Activated T-helper 17 cell treated with anti-CD3 and anti-CD28 coated beads, Interleukin-2, amount 50 U/mL, for 72 hours (primary cell): ENCODE measurements around the gene MIGA1. TPM values are rescaled to one million over a fixed set of nuclear protein-coding genes. Genes with fewer than 3 reads are reported as not detected.
"Not testable (repeated sequence)": the region's sequence is repeated elsewhere in the genome, so short reads cannot be mapped to it uniquely, and the experiment has no call there.

Experiments used
- ATAC-seq: fragments of 150-1000 bp; cut with Tn5 transposase; replicated peaks from 2 replicates; pipeline ENCODE4 v1.10.0; 2021; ENCODE audit warnings: mild to moderate bottlenecking, moderate library complexity
- H3K27ac Mint-ChIP-seq: one replicate; pipeline ENCODE4 v1.8.0; 2022; ENCODE audit warnings: mixed read lengths
- H3K27me3 Mint-ChIP-seq: one replicate; pipeline ENCODE4 v1.8.0; 2022; ENCODE audit warnings: mixed read lengths
- H3K36me3 Mint-ChIP-seq: one replicate; pipeline ENCODE4 v1.8.0; 2022; ENCODE audit warnings: low read depth, mild to moderate bottlenecking, mixed read lengths
- H3K4me1 Mint-ChIP-seq: one replicate; pipeline ENCODE4 v1.8.0; 2022; ENCODE audit warnings: mixed read lengths
- H3K4me3 Mint-ChIP-seq: one replicate; pipeline ENCODE4 v1.8.0; 2022; ENCODE audit warnings: mild to moderate bottlenecking, mixed read lengths
- H3K9me3 Mint-ChIP-seq: one replicate; pipeline ENCODE4 v1.8.0; 2022; ENCODE audit warnings: mixed read lengths
- total RNA-seq, 2 donors: library from RNA; stranded (reverse); gene quantifications; one replicate each; pipeline ENCODE4 v1.2.3, GENCODE V29; 2022

Gene MIGA1
- total RNA-seq, 2 donors from 2014 or later: 9.5 to 13.9 TPM

DNA sequence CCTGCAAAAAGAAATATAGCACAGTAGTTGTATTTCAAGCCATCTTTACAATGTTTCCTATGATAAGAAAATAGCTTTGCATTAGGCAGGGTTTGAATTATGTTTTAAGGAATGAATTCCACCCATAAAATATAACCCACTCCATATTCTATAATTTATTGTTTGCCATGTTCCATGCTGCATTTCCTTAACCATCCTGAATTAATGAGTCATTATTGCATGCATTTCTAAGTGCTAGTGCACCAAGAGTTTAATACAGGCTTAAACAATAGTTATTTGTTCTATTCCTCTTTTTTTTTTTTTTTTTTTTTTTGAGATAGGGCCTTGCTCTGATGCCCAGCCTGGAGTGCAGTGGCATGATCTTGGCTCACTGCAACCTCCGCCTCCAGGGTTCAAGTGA, 45.2 kb downstream of the MIGA1 start:
- no peak overlapping the region for H3K4me3 Mint-ChIP-seq
- peaks cover 88% of the 10 kb centered on the region for H3K36me3 Mint-ChIP-seq
- no peaks in the 10 kb centered on the region for H3K9me3 Mint-ChIP-seq
- ATAC-seq: no peak
- H3K27me3 Mint-ChIP-seq: no peaks in the 10 kb centered on the region
- no peaks in the 10 kb centered on the region for H3K4me1 Mint-ChIP-seq
- H3K27ac Mint-ChIP-seq: no peak overlapping the region

DNA sequence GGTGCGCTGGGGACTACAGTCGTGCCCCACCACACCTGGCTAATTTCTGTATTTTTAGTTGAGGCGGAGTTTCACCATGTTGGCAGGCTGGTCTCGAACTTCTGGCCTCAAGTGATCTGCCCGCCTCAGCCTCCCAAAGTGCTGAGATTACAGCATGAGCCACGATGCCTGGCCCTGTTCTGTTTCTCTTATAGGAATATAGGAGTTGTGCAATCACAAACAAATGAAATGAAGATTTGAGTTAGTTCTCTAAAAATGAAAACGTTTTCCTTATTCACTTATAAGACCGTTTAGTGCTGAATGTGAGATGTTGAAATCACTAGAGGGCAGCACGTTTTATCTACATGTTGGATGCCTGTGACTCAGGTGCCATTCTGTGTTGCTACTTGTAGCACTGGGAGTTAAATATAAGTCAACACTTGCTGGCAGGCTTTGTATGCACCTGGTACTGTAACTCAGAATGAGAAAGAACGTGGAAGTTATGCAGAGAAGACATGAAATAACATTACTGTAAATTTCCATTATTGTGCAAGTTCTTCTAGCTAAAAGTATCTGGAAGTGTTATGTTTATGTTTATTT, 45.8 kb downstream of the MIGA1 start:
- Mint-ChIP-seq H3K27me3 (no peaks in the 10 kb centered on the region), H3K27ac (no peak overlapping the region), H3K4me3 (no peak overlapping the region), H3K4me1 (no peaks in the 10 kb centered on the region), H3K36me3 (peaks cover 88% of the 10 kb centered on the region), H3K9me3 (no peaks in the 10 kb centered on the region)
- no peak for ATAC-seq

DNA sequence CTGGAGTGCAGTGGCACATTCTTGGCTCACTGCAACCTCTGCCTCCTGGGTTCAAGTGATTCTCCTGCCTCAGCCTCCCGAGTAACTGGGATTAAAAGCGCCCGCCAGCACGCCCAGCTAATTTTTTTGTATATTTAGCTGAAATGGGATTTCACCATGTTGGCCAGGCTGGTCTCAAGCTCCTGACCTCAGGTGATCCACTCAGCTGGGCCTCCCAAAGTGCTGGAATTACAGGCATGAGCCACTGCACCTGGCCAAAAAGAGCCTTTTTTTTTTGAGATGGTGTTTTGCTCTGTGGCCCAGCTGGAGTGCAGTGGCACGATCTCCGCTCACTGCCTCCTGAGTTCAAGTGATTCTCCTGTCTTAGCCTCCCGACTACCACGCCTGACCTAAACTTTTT, 47.4 kb downstream of the MIGA1 start:
- ATAC-seq, H3K27ac Mint-ChIP-seq, H3K4me3 Mint-ChIP-seq, H3K9me3 Mint-ChIP-seq, H3K4me1 Mint-ChIP-seq, H3K27me3 Mint-ChIP-seq: not testable (repeated sequence)
- H3K36me3 Mint-ChIP-seq: peaks cover 83% of the 10 kb centered on the region

DNA sequence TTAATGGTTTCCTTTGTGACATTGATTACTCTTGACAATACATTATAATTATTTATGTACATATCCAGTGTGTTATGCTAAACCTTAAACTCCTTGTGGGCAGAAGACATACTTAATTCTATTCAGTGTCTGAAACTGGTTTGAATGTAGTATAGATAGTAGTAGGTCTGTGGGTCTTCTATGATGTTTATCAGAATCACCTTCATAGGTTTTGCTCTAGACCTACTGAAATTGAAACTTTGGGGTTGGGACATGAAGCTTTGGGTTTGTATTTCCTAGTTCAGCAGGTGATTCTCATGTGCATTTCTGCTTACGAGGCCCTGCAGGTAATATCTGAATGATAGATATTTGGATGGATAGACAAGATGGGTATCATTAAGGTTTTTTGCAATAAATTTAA, 48.6 kb downstream of the MIGA1 start:
- Mint-ChIP-seq H3K9me3 (no peaks in the 10 kb centered on the region), H3K27ac (no peak overlapping the region), H3K4me3 (no peak overlapping the region), H3K36me3 (peaks cover 84% of the 10 kb centered on the region), H3K4me1 (no peaks in the 10 kb centered on the region), H3K27me3 (no peaks in the 10 kb centered on the region)
- no peak for ATAC-seq

DNA sequence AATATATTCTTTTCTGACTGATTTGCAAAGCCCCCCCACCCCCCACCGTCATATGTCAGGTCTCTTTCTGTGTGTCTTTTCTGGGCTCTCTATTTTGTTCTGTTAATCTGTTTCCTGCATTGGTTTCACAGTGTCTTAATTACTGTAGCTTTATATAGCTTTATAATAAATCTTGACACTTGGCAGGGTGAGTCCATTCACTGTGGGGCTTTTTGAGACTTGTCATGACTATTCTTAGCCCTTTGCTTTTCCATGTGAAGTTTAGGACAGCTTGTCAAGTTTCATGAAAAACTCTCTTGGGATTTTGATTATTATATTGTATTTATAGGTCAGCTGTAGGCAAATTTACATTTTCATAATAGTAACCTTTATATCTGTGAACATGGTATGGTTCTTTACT, 50.4 kb downstream of the MIGA1 start:
- Mint-ChIP-seq H3K4me3 (no peak overlapping the region), H3K4me1 (no peaks in the 10 kb centered on the region), H3K36me3 (peaks cover 91% of the 10 kb centered on the region), H3K27me3 (no peaks in the 10 kb centered on the region), H3K9me3 (no peaks in the 10 kb centered on the region), H3K27ac (no peak overlapping the region)
- ATAC-seq: no peak

DNA sequence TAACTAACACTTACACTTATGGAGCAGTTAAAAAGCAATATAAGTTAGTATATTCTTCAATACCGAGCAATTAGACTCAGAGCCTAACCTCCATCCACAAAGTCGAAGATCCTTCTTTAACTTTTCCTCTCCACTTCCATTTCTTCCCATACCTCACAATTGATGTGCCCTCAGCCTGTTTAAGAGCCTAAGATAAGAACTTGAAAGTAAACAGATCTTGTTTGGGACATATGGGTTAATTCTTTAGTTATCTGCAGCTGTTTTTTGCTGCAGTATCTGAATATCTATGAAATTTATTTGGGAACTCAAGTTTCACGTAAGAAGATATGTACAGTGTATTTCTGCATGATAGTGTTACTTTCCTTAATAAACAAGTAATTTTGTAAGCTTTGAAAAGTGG, 51.5 kb downstream of the MIGA1 start:
- Mint-ChIP-seq H3K9me3 (no peaks in the 10 kb centered on the region), H3K27ac (no peak overlapping the region), H3K36me3 (peaks cover 89% of the 10 kb centered on the region), H3K4me3 (no peak overlapping the region), H3K4me1 (peaks cover under 1% of the 10 kb centered on the region), H3K27me3 (no peaks in the 10 kb centered on the region)
- ATAC-seq: no peak

DNA sequence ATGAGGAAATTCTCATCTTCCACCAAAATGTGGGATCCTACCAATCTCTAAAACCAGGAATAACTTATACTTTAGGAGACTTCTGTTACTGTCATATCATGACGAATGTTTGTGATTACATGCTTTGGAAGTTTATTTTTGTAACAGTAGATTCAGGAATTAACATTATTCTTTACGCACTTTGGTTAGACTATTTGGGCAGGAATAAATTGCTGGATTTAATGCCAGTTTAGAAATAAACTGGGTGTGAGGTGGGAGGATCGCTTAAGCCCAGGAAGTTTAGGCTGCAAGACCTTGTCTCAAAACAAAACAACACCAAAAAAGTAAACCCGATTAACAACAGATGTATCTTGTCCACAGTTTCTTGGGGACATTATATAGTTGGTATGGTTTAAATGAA, 52.1 kb downstream of the MIGA1 start:
- H3K4me3 Mint-ChIP-seq: no peak overlapping the region
- peaks cover 88% of the 10 kb centered on the region for H3K36me3 Mint-ChIP-seq
- no peaks in the 10 kb centered on the region for H3K9me3 Mint-ChIP-seq
- H3K27ac Mint-ChIP-seq: no peak overlapping the region
- no peaks in the 10 kb centered on the region for H3K27me3 Mint-ChIP-seq
- no peak for ATAC-seq
- peaks cover 4% of the 10 kb centered on the region for H3K4me1 Mint-ChIP-seq

DNA sequence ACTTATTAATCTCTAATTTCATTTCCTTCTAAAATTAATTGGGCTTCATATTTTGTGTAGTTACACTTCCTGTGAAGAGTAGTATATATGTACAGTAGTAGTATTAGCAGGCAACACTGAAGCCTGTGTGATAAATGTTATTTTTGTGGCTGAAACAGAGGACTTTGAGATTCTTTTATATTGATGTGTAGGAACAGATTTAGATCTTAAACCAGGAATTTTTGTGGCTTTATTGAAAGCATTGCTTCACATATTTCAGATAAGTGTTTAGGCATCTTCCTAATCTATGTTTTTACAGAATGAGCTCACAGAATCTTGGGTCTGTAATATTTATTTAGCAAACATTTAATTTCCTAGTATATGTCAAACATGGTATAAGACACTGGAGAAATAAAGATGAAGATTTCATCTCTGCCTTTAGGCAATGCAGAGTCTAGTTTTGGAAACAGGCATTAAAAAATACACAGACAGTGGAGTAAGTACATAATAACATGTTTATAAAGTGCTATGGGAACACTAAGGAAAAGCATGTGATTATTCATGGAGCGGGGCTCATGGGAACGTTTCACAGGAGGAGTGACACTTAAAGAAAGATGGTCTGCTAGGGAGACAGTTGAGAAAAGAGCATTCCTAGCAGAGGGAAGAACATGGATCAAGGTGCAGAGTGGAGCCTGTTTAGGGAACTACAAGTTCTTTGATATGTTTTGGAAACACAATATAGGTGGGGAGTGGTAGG, 52.7 kb downstream of the MIGA1 start:
- Mint-ChIP-seq H3K4me1 (peaks cover 4% of the 10 kb centered on the region), H3K36me3 (peaks cover 82% of the 10 kb centered on the region), H3K9me3 (no peaks in the 10 kb centered on the region), H3K4me3 (no peak overlapping the region), H3K27me3 (no peaks in the 10 kb centered on the region), H3K27ac (no peak overlapping the region)
- no peak for ATAC-seq

DNA sequence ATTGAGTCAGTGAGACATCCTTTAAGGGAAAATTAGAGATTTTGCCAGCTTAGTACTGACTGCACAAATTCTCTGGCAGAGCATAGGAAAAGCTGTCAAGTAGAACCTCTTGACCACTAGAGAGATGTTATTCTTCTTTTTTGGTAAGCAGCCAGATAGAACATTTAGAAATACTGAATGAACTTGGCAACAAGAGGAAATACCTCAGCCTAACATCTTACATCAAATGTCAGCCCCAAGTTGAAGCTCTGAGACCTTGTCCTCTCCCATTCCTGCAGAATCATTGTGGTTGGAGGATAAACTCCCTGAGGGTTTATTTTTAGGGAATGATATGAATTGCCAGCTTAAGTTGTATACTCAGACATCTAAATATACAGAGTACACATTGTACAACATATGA, 53.5 kb downstream of the MIGA1 start:
- Mint-ChIP-seq H3K27me3 (no peaks in the 10 kb centered on the region), H3K27ac (no peak overlapping the region), H3K9me3 (no peaks in the 10 kb centered on the region), H3K4me3 (no peak overlapping the region), H3K4me1 (peaks cover 4% of the 10 kb centered on the region), H3K36me3 (peaks cover 80% of the 10 kb centered on the region)
- ATAC-seq: no peak

DNA sequence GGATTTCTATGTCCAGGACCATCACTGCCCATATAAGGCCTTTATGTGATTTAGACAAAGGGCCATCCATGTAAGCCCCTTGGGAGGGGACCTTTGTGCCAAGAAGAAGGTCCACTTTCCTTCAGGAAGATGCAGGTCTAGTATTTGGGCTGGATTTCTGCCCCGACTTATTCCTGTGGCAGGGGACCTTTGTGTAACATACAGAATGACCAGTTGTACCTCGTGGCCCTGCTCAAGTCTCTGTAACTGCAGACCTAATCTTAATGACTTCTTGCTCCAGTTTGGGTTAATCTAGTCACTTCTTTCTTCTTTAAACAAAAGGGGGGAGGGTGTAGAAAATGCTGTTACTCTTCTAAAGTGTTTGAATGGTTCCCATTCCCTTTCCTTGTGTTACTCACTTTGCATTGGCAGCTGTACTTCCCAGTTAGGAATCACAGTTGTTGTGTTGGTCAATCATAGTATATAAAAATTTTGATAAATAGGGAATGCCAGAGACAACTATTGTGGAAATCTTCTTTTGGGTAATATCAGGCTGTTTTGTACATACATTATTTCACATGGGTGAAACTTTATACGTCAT, 54.2 kb downstream of the MIGA1 start:
- Mint-ChIP-seq H3K27me3 (no peaks in the 10 kb centered on the region), H3K9me3 (no peaks in the 10 kb centered on the region), H3K4me3 (no peak overlapping the region), H3K4me1 (peaks cover 4% of the 10 kb centered on the region), H3K36me3 (peaks cover 74% of the 10 kb centered on the region), H3K27ac (no peak overlapping the region)
- ATAC-seq: no peak

DNA sequence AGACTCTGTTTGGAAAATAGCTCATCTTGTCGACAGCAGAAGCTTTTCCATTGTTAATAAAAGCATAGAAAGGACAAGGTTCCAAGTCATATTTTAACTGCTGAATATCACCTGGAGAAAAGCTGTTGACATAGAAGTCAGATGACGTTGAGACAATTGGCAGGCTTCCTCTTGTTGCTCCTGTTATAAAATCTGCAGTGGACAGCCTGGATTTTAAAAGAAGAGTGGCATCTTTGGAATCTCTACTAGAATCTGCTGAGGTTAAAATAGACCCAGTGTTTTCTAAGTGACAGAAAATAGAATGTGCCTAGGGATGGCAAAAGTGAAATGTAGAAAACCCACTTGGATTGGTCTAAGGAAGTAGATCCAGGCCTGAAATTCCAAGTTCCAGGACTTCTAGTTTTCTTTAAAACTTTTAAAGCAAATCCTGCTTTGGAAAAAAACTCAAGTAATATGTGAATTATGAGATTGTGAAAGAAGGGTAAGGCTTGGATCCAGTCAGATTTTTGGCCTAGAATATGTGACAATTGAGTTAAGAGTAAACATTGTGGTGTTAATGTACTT, 55.4 kb downstream of the MIGA1 start:
- no peak overlapping the region for H3K27ac Mint-ChIP-seq
- H3K4me3 Mint-ChIP-seq: no peak overlapping the region
- no peak for ATAC-seq
- no peaks in the 10 kb centered on the region for H3K9me3 Mint-ChIP-seq
- peaks cover 4% of the 10 kb centered on the region for H3K4me1 Mint-ChIP-seq
- peaks cover 76% of the 10 kb centered on the region for H3K36me3 Mint-ChIP-seq
- H3K27me3 Mint-ChIP-seq: no peaks in the 10 kb centered on the region

DNA sequence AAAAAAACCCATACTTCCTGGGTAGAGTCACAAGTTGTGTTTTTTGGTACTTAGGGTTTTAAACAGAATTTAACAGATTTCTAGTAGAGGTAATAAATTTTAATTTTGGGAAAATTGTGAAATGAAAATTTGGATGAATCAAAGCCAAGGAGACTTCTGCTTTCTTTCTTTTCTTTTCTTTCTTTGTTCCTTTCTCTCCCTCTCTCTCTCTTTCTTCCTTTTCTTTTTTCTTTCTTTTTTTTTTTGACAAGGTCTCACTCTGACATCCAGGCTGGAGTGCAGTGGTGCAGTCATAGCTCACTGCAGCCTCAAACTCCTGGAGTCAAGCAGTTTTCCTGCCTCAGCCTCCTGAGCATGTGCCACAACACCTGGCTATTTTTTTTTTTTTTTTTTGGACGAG, 62.1 kb downstream of the MIGA1 start:
- Mint-ChIP-seq H3K27me3 (no peaks in the 10 kb centered on the region), H3K4me1 (no peaks in the 10 kb centered on the region), H3K9me3 (no peaks in the 10 kb centered on the region), H3K36me3 (peaks cover 72% of the 10 kb centered on the region), H3K27ac (no peak overlapping the region), H3K4me3 (no peak overlapping the region)
- no peak for ATAC-seq

DNA sequence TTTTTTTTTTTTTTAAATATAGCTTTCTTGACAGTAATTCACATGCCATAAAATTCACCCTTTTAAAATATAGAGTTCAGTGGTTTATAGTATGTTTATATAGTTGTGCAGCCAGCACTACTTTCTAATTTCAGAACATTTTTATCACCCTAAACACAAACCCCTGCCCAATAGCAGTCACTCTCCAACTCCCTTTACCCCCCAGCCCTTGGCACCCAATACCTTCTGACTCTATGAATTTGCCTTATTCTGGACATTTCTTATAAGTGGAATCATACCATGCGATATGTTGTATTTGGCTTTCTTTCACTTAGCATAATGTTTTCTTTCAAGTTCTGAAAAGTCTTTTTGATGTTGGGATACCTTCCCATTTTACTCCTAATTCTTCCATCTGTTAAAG, 66.5 kb downstream of the MIGA1 start:
- no peak overlapping the region for H3K4me3 Mint-ChIP-seq
- no peaks in the 10 kb centered on the region for H3K4me1 Mint-ChIP-seq
- H3K27me3 Mint-ChIP-seq: no peaks in the 10 kb centered on the region
- H3K27ac Mint-ChIP-seq: no peak overlapping the region
- no peaks in the 10 kb centered on the region for H3K9me3 Mint-ChIP-seq
- H3K36me3 Mint-ChIP-seq: peaks cover 63% of the 10 kb centered on the region
- no peak for ATAC-seq

DNA sequence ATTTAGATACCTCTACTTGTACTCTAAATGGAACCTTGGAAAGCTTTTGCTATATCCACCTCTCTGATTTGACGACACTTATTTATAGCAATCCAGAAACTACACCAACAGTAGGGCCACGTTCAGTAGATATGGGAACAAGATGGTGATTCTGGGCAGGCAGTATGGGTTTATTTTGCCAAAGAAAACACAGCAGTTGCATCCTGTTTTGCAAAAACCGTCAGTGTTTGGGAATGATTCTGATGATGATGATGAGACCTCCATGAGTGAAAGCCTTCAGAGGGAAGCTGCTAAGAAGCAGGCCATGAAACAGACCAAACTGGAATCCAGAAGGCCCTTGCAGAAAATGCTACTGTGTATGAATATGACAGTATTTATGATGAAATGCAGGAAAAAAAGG, 67.5 kb downstream of the MIGA1 start:
- Mint-ChIP-seq H3K4me1 (no peaks in the 10 kb centered on the region), H3K27ac (no peak overlapping the region), H3K36me3 (peaks cover 60% of the 10 kb centered on the region), H3K27me3 (no peaks in the 10 kb centered on the region), H3K4me3 (no peak overlapping the region), H3K9me3 (no peaks in the 10 kb centered on the region)
- no peak for ATAC-seq

DNA sequence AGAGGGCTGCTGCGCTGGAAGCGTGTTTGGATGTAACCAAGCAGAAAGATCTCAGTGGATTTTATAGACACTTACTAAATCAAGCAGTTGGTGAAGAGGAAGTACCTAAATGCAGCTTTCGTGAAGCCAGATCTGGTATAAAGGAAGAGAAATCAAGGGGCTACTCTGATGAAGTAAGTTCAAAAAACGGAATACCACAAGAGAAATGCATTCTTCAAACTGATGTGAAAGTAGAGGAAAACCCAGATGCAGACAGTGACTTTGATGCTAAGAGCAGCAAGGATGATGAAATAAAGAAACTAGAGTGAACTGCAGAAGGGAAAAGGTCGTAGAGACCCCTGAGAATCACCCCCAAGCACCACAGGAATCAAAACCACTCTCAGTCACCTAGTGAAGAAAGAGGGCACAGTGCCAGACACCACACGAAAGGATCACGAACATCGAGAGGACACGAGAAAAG, 68.2 kb downstream of the MIGA1 start:
- peaks cover 56% of the 10 kb centered on the region for H3K36me3 Mint-ChIP-seq
- H3K4me1 Mint-ChIP-seq: no peaks in the 10 kb centered on the region

More for the DNA sequence above, 68.2 kb downstream of the MIGA1 start:
- Mint-ChIP-seq H3K27ac (no peak overlapping the region), H3K27me3 (no peaks in the 10 kb centered on the region), H3K4me3 (no peak overlapping the region), H3K9me3 (no peaks in the 10 kb centered on the region)
- ATAC-seq: no peak
